ENCODE measurements around the gene SLC6A13.

- TF ChIP-seq CTCF (conservative IDR thresholded peaks at IDR 0.05; ENCODE audit: low read length) (no peak), EZH2phosphoT487 (IDR thresholded peaks at IDR 0.05; ENCODE audit: borderline replicate concordance, low read depth, low read length) (no peak)
Observed at GRCh38 chr12:186006-186625, 76.5 kb downstream of the SLC6A13 start.

All from OCI-LY7 (cell line).